Measurements from ENCODE around the gene USH1C. TPM values are rescaled to one million over a fixed set of nuclear protein-coding genes. Genes with fewer than 3 reads are reported as not detected.

The USH1C gene
- total and polyA plus RNA-seq, 12 donors = 0.14 to 16.9 (median 0.85) TPM; not detected in 2

- intact Hi-C loops (cut with DNase I) = no loop called here
- H3K36me3 ChIP-seq (replicated peaks in 1 of 2) = no peaks in the 10 kb centered on the region
- H3K4me1 ChIP-seq (replicated peaks in 1 of 2) = no peaks in the 10 kb centered on the region
- DNase-seq = no peak
- TF ChIP-seq, protein P1, sequence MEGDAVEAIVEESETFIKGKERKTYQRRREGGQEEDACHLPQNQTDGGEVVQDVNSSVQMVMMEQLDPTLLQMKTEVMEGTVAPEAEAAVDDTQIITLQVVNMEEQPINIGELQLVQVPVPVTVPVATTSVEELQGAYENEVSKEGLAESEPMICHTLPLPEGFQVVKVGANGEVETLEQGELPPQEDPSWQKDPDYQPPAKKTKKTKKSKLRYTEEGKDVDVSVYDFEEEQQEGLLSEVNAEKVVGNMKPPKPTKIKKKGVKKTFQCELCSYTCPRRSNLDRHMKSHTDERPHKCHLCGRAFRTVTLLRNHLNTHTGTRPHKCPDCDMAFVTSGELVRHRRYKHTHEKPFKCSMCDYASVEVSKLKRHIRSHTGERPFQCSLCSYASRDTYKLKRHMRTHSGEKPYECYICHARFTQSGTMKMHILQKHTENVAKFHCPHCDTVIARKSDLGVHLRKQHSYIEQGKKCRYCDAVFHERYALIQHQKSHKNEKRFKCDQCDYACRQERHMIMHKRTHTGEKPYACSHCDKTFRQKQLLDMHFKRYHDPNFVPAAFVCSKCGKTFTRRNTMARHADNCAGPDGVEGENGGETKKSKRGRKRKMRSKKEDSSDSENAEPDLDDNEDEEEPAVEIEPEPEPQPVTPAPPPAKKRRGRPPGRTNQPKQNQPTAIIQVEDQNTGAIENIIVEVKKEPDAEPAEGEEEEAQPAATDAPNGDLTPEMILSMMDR (IDR thresholded peaks at IDR 0.05) = no peak
- no peak for TF ChIP-seq POLR2A (IDR thresholded peaks at IDR 0.05)
- 57 to 67% (median 63%) methylated on average over 10 to 12 of the region's 12 CpGs for WGBS, 4 donors
- no peak overlapping the region for H3K27ac ChIP-seq
- H3K9me3 ChIP-seq (replicated peaks in 1 of 3) = no peaks in the 10 kb centered on the region
- H3K4me3 ChIP-seq = no peak overlapping the region
- peaks cover 16% of the 10 kb centered on the region for H3K27me3 ChIP-seq
These were observed 6.5 kb upstream of the USH1C start for GRCh38 chr11:17550450-17551346.

- H3K27ac ChIP-seq = no peak overlapping the region
- no peaks in the 10 kb centered on the region for H3K36me3 ChIP-seq (replicated peaks in 1 of 2)
- intact Hi-C loops (cut with DNase I) = no loop called here
- TF ChIP-seq POLR2A (IDR thresholded peaks at IDR 0.05) = no peak
- TF ChIP-seq, protein P1 (IDR thresholded peaks at IDR 0.05) = no peak
- no peaks in the 10 kb centered on the region for H3K9me3 ChIP-seq (replicated peaks in 1 of 3)
- no peaks in the 10 kb centered on the region for H3K4me1 ChIP-seq (replicated peaks in 1 of 2)
- DNase-seq = no peak
- peaks cover 25% of the 10 kb centered on the region for H3K27me3 ChIP-seq
- H3K4me3 ChIP-seq = no peak overlapping the region
- 75 to 82% (median 77%) methylated on average over 6 of the region's 6 CpGs for WGBS, 4 donors
These were observed 4.2 kb upstream of the USH1C start for GRCh38 chr11:17548444-17548843.

- TF ChIP-seq POLR2A (IDR thresholded peaks at IDR 0.05) = no peak
- TF ChIP-seq, protein P1 (IDR thresholded peaks at IDR 0.05) = no peak
- 50 to 57% (median 55%) methylated on average over 4 to 9 of the region's 9 CpGs for WGBS, 4 donors
- no peak overlapping the region for H3K27ac ChIP-seq
- H3K27me3 ChIP-seq = peaks cover 25% of the 10 kb centered on the region
- no peak overlapping the region for H3K4me3 ChIP-seq
- H3K36me3 ChIP-seq (replicated peaks in 1 of 2) = no peaks in the 10 kb centered on the region
- intact Hi-C loops (cut with DNase I) = no loop called here
- no peaks in the 10 kb centered on the region for H3K9me3 ChIP-seq (replicated peaks in 1 of 3)
- DNase-seq = no peak
- H3K4me1 ChIP-seq (replicated peaks in 1 of 2) = no peaks in the 10 kb centered on the region
These were observed 3.7 kb upstream of the USH1C start for GRCh38 chr11:17547932-17548331.

DNA sequence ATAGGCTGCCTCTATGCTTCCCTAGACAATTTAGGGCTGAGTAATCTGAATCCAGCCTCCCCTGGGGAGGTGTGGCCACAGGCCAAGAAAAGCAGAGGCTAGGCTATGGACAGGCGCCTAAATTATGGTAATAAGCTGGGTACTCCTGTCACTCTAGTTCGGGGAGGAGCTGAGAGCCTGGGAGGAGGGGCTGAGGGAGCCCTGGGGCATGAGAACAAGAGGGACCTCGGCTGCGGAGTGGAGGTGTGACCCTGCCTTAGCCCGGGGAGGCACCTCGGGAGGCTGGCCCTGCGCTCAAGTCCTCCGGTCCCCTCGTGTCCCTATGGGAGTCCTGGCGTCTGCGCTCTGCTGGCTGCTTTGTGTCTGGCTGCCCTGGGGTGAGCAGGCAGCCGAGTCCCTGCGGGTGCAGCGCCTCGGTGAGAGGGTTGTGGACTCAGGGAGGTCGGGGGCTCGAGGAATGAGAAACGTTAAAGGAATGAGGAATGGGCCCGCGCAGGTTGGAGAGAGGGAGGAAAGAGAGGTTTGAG, 2.9 kb upstream of the USH1C start, which contains the start of gene OTOG:
OTOG (plus strand) TSS at position 209 of the 527 bp plus-strand sequence; CDS start at position 323, 114 bp downstream.
- intact Hi-C loops (cut with DNase I) = no loop called here
- H3K4me3 ChIP-seq = no peak within 1 kb of the TSS
- 18 to 27% (median 23%) methylated on average over 18 to 20 of the region's 20 CpGs for WGBS, 4 donors
- H3K4me1 ChIP-seq (replicated peaks in 1 of 2) = no peaks in the 10 kb centered on the region
- TF ChIP-seq, protein P1 (IDR thresholded peaks at IDR 0.05) = no peak
- TF ChIP-seq POLR2A (IDR thresholded peaks at IDR 0.05) = no peak
- H3K36me3 ChIP-seq (replicated peaks in 1 of 2) = no peaks in the 10 kb centered on the region
- H3K27me3 ChIP-seq = peaks cover 25% of the 10 kb centered on the region
- no peaks in the 10 kb centered on the region for H3K9me3 ChIP-seq (replicated peaks in 1 of 3)
- no peak within 1 kb of the TSS for H3K27ac ChIP-seq
- no peak for DNase-seq

Measured in adrenal gland (tissue), 12 donors.